ENCODE measurements around the gene TNFSF18.
"Not testable (repeated sequence)": the region's sequence is repeated elsewhere in the genome, so short reads cannot be mapped to it uniquely, and the experiment has no call there.

The TNFSF18 gene, protein sequence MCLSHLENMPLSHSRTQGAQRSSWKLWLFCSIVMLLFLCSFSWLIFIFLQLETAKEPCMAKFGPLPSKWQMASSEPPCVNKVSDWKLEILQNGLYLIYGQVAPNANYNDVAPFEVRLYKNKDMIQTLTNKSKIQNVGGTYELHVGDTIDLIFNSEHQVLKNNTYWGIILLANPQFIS

DNA sequence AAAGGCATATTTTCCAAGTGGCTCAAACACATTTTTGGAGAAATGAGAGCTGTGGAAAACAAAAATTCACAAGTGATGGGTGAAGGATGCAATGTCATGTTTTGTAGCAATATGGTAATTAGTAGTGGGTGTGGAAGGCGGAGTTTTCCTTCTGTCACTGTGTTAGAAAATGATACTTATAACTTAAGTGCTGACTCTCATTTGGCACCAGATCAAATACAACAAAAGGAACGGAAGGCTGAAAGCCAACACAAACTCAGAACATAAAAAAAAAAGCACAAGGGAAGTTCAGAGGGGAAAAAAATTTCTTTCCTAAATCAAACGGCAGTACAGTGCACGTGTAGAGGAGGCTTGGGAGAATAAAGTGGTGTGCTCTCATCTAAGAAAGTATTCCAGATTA is at the start of gene TNFSF18:
TNFSF18 (minus strand) TSS at position 77 of the 400 bp plus-strand sequence; CDS start at position 32, 45 bp downstream.
- intact Hi-C loops (cut with DNase I) = no loop called here
- no peak for DNase-seq

DNA sequence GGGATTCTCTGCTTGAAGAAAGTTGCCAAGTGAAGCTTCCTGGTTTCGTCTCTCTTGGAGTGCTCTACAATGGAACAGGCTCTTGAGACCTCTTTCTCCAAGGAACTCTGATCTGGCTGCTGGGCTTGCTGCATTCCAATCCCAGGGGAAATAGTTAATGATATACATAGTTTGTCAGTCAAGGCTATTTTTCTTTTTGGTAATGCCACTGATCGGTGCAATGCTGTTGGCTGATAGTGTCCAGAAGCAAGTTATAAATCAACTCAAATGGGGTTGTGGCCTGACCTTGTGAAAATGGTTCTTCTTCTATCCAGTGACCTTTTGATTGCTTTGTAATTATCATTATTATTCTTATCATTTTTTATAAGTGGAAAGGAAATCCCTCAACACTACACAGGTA is 48.4 kb upstream of the TNFSF18 start:
- DNase-seq = no peak
- intact Hi-C loops (cut with DNase I) = no loop called here

DNA sequence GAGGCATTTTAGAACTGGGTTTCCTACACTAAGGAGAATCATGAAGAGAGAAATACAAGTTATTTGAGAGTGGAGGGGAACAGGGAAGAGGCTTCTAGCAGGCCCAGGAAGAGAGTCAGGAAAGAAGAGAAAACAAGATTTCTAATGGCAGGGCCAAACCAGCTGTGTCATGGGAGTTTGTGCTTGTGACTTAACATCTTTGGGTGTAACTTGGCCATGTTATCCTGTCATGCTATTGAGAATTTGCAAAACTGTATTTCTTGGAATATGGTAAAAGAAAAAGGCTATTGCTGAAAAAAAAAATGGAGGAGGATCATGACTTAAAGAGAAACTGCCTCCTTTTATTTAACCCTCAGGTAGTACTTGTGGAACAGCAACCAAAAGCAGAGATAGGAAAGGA is 47.4 kb upstream of the TNFSF18 start:
- DNase-seq = no peak
- intact Hi-C loops (cut with DNase I) = no loop called here

DNA sequence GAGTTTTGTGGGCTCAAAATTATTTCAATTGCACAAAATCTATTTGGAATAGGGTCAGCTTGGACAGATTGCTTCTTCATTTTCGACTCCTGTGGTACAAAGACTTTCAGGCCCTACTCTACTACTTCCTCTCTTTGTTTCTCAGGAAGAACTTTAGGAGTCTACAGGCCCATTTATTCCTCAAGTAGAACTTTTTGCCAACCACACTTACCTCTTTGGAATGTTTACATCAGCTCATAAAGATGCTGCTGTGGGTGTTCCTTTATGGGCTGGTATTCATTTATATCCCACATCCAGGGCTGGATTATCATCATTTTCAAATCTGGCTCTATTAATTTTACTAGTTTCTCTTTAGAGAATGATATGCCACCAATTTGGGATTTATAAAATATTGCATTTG is 46.3 kb upstream of the TNFSF18 start:
- no peak for DNase-seq
- intact Hi-C loops (cut with DNase I) = no loop called here

DNA sequence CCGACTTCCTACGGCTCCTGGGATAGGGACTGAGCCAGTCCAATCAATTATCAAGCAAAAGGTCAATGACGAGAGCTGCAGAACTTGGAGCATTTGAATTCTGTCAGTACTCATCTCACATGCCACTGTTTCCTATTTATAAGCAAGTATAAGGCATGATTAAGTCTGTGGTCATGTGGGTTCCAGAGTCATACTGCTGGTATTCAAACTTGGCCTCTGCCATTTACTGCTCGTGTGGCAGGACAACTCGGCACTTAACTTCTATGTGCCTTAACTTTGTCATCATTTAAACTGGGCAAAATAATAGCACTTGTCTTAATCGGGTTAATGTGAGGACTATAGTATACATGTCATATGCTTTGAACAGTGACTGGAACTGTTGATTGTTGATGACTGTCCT is 44.9 kb upstream of the TNFSF18 start:
- no peak for DNase-seq
- intact Hi-C loops (cut with DNase I) = no loop called here

DNA sequence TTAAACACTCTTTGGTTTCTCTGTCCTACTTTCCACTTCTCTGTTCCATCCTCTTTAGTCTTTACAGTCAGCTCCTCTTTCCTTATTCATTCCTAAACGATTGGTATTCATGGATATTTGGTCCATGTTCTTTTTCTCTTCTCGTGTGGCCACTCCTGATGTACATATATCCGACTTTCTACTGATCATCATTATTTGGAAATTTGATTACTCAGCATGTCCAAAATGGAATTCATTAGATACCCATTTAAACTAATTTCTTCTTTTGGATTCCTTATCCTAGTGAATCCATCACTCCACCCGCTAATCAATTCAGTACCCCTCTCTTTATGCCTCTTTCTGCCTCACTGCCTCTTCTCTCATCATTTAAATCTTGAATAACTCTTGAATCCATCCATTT is 43.8 kb upstream of the TNFSF18 start:
- DNase-seq = no peak
- intact Hi-C loops (cut with DNase I) = no loop called here

DNA sequence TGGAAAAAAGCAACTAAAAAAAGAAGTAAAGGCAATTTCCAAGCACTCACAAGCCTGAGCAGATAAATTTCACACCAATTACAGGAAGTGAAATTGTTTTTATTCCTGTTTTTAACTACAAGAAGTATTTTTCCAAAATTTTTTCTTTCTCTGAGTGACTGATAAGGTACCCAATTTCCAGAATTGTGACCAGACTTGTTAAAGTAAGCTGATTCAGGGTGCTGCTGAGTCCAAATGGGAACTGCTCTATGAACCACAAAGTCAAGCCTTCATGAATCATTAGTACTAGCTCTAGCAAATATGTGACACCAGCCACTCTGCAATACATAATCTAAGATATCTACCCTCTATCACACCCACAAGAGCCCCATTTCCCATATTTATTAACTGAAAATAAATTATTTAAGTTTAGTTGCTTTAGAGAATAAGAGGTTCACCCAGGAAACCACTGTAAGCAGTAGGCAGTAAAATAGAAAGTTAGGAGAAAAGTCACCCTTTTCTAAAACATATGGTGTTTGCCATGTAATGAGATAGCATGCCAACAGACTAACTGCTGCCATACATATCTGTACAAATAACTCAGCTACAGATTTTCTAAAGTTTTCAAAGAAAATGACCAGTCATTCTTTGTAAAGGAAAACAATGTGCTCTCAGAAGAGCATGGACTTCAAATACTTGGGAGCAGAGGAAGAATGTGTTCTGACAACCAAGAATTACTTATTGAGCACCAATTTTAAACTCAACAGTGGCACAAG is 43.1 kb upstream of the TNFSF18 start:
- intact Hi-C loops (cut with DNase I) = no loop called here
- DNase-seq = no peak

DNA sequence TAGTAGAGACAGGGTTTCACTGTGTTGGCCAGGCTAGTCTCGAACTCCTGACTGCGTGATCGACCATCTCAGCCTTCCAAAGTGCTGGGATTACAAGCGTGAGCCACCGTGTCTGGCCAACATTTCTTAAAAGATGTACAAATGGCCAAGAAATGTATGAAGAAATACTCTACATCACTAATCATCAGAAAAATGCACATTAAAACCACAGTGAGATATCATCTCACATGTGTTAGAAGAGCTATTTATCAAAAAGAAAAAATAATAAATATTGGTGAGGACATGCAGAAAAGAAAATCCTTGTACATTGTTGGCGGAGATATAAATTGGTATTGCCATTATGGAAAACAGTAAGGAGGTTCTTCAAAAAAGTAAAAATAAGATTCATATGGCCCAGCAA is 33.6 kb upstream of the TNFSF18 start:
- intact Hi-C loops (cut with DNase I) = no loop called here
- DNase-seq = no peak

DNA sequence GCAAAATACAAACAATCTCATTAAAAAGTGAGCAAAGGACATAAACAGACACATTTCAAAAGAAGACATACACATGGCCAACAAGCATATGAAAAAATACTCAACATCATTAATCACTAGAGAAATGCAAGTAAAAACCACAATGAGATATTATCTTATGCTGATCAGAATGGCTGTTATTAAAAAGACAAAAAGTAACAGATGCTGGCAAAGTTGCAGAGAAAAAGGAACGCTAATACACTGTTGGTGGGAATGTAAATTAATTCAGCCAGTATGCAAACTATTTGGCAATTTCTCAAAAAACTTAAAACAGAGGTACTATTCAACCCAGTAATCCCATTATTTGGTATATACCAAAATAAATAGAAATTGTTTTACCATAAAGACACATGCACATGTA is 32.2 kb upstream of the TNFSF18 start:
- intact Hi-C loops (cut with DNase I) = no loop called here
- no peak for DNase-seq

DNA sequence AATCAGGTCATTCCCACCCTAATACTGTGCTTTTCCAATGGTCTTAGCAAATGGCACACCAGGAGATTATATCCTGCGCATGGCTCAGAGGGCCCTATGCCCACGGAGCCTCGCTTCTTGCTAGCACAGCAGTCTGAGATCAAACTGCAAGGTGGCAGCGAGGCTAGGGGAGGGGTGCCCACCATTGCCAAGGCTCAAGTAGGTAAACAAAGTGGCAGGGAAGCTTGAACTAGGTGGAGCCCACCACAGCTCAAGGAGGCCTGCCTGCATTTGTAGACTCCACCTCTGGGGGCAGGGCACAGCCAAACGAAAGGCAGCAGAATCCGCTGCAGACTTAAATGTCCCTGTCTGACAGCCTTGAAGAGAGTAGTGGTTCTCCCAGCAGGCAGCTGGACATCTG is 23.5 kb upstream of the TNFSF18 start:
- DNase-seq; intact Hi-C loops (cut with DNase I): not testable (repeated sequence)

DNA sequence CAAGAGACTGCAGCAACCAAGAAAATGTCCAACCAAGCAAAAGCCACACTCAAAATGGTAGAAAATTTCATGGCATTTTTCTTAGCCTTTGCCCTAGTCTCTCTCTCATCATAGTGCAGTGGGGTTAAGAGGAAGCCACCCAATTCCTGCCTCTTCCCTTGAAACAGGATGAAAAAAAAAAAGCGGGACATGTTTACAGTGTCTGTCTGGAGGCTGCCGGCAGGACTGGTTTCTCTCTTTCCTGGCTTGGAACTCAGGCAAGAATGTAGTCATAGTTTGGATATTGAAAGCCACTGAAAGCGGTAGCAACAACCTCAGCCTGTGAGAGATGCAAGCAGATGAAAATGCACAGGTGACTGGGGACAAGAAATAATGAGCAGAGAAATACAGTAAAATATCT is 13.3 kb upstream of the TNFSF18 start:
- intact Hi-C loops (cut with DNase I) = no loop called here

DNA sequence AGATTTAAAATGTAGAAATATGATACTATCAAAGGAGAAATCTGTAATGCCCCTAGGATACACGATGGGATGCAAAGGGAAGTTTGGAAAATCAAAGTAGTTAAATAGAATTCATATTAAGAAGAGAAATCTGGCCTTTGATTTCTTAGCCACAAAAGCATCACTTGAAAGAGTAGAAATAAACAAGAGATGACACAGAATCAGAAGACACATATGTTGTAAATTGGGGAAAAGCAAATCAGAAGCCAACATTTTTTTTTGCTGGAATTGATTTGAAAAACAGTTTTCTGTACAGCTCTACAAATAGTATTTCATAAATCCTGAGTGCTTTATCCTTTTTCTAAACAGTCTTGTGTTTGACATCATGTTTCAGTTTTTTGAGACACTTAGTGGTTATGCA is 12.4 kb upstream of the TNFSF18 start:
- intact Hi-C loops (cut with DNase I) = no loop called here
- DNase-seq = no peak

More for the DNA sequence above, 13.3 kb upstream of the TNFSF18 start:
- DNase-seq = no peak

DNA sequence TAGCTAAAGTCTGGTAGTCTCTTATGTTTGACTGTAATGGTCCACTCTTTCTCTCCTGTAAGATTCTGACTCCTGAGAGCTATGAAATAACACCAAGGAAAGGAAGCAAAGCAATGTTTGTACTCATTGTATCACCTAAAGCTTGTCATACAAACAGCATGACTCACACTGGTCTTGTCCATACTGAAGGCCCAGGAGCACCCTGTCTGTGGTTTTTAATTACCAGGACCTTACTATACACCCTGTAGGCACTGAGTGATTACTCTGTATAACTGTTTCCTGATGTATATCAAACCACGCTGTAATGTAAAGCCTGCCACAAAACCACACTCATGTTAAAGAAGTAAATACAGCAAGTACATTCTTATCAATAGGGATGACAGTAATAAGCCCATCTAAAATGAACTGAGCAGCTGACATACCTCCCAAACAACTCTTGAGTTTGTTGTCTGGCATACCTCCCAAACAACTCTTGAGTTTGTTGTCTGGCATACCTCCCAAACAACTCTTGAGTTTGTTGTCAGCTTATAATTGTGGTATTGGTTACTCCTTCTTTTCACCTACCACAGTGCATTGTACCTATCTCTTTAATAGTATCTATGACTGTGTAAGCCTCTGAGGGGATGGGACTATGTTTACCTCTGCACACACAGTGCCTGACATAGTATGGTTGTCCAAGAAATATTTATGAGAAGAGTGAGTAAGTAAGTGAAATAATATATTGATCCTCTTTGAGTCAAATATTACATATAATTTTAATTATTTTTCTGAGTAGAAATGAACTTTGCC is 11.6 kb upstream of the TNFSF18 start:
- intact Hi-C loops (cut with DNase I) = no loop called here
- no peak for DNase-seq

DNA sequence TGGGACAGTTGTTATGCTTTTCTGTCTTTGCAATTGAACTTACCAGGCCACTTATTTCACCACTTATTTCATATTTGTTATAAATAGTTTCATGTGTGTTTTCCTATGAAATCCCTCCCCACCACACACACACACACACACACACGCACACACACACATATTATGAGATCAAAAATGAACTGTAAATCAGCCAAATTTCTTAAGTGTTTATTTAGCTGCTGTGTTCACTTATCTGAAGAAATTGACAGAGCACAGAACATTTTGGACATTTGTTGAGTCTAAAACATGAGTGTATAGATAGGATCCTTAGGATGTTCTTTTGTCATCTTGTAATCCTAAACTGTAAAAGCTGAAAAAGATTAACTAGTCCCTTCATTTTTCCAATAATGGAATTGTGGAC is 7.8 kb upstream of the TNFSF18 start:
- intact Hi-C loops (cut with DNase I) = no loop called here

DNA sequence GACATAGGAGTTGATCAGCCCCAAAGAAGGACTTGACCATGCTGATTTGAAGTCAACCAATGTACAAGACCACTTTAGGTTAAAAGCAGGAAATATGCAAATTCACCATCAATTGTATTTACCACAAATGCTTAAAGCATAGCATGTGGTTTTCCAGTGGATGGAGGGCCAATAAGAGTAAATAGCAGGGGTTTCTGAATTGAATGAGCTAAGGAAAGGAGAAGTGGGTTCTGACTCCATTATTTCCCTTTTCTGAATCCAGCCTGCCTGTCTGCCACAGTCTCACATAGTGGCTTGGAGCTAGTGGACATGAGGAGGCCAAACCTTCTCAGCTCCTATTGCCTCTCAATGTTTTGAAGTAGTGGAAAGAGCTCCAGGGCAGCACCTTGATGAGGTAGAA is 7.2 kb upstream of the TNFSF18 start:
- intact Hi-C loops (cut with DNase I) = no loop called here
- DNase-seq = no peak

More for the DNA sequence above, 7.8 kb upstream of the TNFSF18 start:
- DNase-seq = no peak

DNA sequence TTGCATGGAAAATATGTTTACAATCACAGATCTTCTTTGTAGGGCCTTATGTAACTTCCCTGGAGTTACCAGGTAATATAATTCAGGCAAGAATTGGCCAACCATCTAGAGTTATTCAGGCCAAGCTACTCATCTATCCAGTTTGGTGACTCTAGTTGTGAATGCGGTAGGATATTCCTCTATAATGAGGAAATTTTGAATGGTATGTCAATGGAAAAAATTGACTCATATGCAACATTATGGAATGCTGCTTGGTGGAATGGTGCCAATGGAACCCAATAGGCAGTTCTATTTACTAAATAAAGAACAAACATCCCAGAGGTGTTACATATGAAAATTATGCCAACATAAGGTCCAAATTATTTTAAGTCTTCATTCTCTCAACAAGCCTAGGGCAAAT is 5.6 kb upstream of the TNFSF18 start:
- intact Hi-C loops (cut with DNase I) = no loop called here
- no peak for DNase-seq

DNA sequence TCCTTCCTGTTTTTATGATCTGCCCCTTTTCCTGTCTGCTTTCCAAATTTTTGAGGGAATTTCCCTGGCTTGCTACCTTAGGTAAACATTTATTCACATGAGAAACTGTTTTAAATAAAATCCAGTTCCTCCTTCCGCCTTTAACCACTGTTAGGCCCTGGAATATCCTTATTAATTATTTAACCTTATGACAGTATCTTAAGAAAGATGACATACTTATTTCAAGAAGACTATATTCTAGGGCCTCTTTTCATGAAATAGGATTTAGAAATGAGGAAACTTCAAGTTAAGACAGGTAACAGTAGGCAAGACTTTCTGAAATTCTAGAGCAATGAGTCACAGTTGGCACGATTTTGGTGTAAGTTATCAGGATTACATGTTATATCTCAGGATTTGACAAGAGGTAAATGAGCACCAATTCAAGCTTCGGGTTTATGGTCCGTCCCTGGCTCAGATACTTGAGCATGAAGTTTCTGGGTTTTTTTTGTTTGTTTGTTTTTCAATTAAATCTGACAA is 2.0 kb upstream of the TNFSF18 start:
- intact Hi-C loops (cut with DNase I) = no loop called here
- no peak for DNase-seq

DNA sequence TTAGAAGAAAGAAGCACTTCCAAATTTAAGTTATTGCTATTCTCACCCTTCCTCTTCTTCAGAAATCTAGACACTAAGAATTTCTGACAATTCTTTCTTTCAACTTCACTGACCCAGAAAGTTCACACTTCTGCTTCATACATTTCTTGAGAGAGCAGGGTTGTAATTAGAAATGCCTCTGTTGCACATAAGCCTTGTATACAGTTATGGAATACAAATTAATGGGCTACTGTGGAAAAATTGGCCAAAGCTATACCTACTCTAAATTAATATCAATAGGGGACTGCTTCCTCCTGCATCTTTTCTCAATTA is 1.5 kb downstream of the TNFSF18 start:
- intact Hi-C loops (cut with DNase I) = no loop called here
- no peak for DNase-seq

DNA sequence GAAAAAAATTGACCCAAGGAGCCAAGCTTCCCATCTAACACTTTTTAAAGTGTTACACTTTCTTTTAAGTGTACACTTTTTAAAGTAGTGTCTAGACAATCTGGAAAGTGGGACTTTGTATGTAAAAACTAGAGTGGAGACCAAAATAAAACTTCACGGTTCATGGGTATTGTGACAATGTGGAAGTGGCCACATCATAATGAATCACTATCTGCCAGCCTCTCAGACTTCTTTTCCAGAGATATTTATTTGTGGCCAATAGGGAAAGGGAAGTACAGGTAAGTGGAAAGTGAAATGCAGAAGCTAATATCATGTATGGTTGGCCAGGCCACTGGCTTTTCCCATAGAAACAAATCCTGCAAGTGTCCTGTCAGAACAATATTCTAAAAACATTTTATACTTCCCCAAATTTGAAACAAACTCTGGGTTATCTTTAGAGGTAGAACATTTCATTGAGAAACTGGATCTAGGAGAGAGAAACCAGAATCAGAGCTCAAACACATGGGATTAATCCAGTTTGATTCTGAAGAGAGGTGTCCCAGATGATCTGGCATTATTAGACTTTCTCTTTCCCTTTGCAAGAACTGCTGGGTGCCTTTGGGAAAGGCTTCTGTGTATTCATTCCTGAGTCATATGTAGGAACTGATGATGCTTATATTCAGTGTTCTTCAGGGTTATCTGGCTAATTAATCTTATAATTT is 2.0 kb downstream of the TNFSF18 start:
- intact Hi-C loops (cut with DNase I) = no loop called here
- DNase-seq = no peak

DNA sequence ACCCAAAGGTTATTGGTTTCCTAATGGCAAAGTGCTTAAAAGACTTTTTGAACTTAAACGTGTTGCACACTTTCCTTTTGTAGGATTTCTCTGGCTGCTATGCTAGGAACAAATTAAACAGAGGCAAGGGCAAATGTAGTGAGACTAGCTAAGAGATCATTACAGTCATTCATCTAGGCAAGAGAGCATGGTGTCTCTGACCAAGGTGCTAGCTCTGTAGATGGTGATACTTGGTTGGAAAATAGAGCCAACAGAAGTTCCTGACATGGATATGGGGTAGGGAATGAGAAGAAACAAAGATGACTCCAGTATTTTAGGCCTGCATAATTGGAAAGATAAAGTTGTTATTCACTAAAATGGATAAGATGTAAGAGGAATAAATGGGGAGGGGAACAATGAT is 6.1 kb downstream of the TNFSF18 start:
- intact Hi-C loops (cut with DNase I) = no loop called here
- DNase-seq = no peak
